GM19452 (cell line): ENCODE results near the gene IL4I1.

Experiments
- ATAC-seq: cut with Tn5 transposase; IDR thresholded peaks from one replicate; pipeline ENCODE4 v1.9.1; 2021; ENCODE audit not compliant: unreplicated experiment

IL4I1 gene

DNA sequence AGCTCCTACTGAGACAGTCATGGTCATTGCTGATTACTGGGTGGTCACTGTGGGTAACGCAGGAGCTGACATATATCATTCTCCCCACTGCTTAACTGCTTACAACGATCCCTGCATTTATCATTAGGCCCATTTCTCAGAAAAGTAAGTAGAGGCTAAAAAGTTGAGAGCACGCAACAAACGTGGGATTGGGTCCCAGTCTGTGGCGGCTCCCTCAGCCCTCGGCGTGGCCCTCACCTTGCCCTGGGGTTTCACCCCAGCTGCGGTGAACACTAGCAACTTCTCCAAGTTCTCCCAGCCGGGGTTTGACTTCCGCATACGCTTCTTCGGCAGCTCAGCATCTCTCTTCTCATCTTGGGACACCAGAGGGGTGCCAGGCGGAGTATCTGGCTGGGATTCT lies 31.8 kb downstream of the IL4I1 start:
- no peak for ATAC-seq

DNA sequence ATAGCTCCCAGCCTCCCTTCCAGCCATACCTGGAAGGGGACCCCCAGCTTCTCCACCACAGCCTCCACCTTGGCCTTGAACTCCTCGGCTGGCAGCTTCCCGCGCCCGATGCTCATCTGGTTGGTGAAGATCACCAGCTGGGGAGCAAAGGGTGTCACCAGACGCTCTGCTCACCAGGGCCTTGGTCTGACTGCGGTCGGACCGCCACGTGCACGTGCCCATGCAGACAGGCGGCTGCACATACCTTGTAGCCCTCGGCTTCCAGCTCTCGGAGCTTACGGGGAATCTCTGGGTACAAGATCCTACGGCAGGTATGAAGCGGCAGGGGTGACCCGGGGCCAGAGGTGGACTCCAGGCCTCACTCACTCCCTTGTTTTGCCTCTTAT lies 32.8 kb downstream of the IL4I1 start:
- no peak for ATAC-seq

DNA sequence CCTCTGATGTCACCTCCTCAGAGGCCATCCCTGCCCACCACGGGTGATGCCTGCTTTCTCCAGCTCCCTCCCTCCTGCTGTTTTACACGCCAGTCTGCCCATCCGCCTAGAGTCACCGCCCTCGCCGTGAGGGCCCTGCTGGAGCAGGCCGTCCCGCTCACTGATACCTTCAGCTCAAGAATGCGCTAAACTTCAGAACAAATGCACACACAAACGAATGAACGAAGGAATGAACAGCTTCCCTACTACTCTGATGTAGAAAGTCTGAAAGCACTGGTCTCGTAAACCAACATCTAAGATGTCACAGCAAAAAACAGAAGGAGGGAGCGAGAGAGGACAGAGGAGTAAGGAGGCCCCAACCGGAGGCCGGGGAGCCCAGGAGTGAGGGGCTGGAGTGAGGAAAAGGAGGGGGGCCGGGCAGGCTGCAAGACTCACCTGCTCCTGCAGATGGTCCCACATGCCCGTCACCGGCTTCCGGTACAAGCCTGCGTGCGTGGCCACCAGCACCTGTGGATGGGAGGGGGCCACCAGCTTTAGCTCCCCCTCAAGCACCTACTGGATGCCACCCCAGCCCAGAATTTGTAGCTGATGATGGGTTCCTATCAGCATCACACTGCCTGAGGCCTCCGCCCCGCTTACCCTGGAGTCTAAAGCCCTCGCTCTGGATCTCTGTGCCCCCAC lies 33.3 kb downstream of the IL4I1 start:
- ATAC-seq, result no peak

DNA sequence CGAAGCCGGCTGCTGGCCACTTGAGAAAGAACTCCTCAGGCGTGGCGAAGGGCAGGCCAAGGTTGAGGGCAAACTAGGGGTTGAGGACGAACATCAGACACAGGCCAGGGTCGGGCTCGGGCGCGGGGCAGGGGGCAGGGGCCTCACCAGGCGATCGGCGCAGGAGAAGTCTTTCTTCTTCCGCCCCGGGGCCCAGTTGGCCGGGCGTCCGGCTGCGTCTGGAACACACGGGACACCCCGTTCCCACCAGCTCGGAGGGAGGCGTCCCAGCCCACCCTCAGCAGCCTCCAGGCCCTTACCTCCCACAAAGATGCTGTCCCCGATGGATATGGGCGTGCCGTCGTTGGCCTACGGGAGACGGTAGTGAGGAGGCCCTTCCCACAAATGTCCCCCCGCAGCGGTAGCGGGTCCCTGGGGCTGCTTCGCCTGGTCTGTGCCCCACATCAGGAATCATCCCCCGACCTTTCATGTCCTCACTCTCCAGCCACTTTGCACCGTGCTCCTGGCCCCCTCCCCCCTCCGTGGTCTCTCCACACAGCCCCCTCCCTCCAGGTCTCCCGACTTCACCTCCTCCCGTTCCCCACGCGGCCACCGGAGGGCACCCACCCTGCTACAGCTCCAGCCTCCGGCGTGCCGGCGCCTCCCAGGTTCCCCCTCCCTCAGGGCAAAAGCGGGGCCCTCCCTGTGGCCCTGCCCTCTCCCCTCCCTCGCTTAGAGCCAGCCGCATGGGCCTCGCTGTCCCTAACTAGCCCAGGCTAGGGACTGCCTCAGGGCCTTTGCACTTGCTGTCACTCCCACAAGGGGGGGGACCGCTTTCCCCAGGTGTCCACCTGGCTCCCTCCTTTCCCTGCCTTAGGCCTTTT lies 34.1 kb downstream of the IL4I1 start:
- ATAC-seq, result no peak

- no peak for ATAC-seq
Observed at GRCh38 chr19:49861541-49862378, 34.9 kb downstream of the IL4I1 start.

- ATAC-seq, result no peak
Observed at GRCh38 chr19:49861107-49861506, 35.6 kb downstream of the IL4I1 start.

- no peak for ATAC-seq
Observed at GRCh38 chr19:49860336-49861102, 36.2 kb downstream of the IL4I1 start.

GRCh38 chr19:49859682-49860335 lies 36.9 kb downstream of the IL4I1 start:
- no peak for ATAC-seq

DNA sequence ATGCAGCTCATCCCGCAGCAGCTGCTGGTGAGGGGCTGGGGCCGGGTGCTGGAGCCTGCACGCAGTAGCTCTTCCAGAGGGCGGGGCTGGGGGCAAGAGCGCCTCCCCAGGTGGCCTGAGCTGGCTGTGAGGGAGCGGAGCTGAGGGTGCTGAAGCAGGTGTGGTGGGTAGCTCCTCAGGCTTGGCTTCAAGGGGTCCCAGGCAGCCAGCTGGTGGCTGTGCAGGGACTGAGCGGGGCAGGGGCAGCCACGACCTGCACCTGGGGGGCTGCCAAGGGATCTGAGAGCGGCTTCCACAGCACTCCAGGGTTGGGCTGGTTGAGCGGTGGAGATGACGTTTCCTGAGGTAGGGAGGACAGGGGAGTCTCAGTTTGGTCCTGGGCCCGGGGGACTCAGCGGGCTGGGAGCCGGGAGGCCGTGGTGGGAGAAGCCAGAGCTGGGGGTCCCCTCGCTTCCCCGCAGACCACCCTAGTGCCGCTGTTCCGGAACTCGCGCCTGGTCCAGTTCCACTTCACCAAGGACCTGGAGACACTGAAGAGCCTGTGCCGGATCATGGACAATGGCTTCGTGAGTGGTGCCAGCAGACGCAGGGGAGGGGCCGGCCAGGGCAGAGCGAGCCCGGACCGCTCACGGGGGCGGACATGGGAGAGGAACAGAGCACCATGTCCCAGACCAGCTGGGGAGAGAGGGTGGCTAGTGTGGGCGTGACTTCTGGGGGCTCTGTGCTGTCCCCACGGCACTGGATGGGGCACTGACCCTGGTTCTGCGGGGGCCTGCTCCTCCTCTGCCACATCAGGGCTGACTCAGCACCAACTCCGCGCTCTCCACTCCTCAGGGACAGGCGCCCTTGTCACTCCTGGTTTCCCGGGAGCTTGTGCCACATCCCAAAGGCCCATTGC lies 38.4 kb downstream of the IL4I1 start:
- ATAC-seq, result no peak

DNA sequence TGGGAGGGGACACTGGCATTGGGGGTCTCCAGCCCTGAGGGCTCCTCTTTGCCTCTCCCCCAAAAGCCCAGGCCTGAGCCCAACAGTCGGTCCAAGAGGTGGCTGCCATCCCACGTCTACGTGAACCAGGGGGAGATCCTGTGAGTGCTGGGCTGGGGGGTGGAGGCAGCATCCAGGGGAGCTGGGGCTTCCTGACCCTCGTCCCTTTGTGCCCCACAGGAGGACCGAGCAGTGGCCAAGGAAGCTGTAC lies 38.9 kb downstream of the IL4I1 start:
- no peak for ATAC-seq

DNA sequence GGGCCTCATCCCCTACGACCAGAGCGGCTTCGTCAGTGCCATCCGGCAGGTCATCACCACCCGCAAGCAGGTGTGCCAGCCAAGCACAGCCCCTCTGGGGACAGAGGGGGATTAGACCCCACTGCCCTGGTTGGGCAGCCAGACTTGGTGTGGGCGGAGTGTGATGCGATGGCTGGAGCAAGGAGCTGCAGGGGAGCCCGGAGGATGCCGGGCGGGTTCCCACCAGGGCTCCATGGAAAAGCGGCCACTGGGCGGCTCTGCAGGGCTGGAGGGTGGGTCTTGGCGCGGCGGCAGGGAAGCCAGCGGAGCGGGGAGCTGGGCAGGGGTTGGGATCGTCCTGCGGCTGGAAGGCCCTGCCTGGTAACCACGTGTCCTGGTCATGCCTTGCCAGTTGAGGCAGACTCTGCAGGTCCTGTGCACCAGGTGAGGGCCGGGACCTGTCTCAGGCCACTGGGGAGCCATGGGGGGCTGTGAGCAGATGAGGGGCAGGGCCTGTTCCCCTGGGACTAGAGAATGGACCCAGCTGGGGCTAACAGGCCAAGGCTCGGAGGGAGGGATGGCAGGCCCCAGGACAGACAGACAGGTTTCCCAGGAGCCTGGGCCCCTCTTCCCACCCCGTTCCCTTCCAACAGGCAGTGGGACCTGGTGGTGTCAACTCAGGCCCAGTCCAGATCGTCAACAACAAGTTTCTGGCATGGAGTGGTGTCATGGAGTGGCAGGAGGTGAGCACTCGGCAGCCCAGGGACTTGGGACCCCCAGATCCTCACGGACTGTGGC lies 39.4 kb downstream of the IL4I1 start:
- no peak for ATAC-seq

- ATAC-seq, result no peak
Observed at GRCh38 chr19:49856574-49857021, 40.1 kb downstream of the IL4I1 start.

- no peak for ATAC-seq
Observed at GRCh38 chr19:49855676-49856573, 40.8 kb downstream of the IL4I1 start.

DNA sequence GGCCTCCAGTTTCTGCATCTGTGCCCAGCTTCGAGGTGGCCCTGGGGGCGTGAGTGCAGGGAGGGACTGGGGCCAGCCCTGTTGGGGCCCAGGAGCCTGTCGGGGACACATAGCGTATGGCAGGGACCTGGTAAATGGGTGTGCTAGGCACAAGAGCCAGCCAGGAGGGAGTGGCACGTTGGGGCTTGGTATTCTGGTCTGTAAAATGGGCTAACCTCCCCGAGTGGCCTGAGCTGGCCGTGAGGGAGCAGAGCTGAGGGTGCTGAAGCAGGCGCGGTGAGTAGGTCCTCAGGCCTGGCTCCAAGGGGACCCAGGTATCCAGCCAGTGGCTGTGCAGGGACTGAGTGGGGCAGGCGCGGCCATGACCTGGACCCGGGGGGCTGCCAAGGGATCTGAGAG lies 41.4 kb downstream of the IL4I1 start:
- no peak for ATAC-seq

DNA sequence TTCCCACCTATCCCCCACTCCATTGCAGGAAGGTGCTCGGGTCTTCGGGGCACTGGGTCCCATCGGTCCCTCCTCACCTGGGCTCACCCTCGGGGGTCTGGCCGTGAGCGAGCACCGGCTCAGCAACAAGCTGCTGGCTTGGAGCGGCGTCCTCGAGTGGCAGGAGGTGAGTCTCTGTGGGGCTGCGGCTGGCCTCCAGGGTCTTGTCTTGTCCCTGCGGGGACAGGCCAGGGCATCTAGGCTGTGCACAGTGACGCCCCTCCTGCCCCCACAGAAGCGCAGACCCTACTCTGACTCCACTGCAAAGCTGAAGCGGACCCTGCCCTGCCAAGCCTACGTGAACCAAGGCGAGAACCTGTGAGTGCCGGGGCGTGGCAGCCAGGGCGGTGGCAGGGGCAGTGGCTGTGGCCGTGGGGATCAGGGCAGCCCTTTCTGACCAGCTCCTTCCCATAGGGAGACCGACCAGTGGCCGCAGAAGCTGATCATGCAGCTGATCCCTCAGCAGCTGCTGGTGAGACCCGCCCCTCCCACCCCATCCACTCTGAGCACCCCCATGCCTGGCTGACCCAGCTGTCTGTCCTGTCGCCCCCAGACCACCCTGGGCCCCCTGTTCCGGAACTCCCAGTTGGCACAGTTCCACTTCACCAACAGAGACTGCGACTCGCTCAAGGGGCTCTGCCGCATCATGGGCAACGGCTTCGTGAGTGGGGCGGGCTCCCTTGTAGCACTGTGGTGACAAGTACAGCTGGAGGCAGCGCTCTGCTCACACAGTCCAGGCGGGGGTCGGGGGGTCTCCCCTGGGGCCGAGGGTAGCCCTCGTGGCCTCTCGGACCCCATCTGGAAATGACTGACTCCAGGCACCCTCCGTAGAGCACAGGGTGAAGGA lies 42.1 kb downstream of the IL4I1 start:
- ATAC-seq, result no peak

DNA sequence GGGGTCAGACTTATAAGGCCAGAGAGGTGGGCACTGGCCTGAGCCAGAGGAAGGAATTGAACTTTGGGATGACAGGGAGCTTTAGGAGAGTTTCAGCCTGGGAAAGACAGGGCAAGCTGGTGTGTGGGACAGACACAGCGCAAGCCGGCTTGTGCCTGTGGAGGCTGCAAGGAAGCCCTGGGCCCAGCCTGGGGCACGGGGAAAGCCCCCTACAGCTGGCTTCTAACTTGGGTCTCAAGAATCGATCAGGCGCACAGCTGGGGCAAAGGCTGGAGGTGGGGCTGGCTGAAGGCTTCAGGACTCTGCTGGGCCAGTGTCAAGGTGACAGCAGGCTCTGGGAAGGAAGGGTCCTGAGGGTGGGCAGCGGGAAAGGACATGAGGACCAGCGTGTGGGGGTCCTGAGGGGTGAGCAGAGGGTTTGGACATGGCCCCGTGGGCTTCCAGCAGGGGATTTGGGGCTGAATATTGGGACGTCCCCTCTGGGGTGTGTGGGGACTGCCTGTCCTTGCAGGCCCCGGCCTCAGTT lies 42.8 kb downstream of the IL4I1 start:
- ATAC-seq, result no peak
